HCT116 (cell line): ENCODE results near the gene NIM1K. TPM values are rescaled to one million over a fixed set of nuclear protein-coding genes. Genes with fewer than 3 reads are reported as not detected.
"Not testable (repeated sequence)": the region's sequence is repeated elsewhere in the genome, so short reads cannot be mapped to it uniquely, and the experiment has no call there.

ENCODE experiments used
- ATAC-seq: fragments of 200-7000 bp; cut with Tn5 transposase; 2 replicates; pipeline ENCODE4 v1.9.1; 2020; ENCODE audit warnings: mild to moderate bottlenecking, moderate library complexity
- BruUV-seq: library from RNA; stranded (reverse); fragments of 400-500 nt; replicated peaks from 2 replicates; lab custom pipeline; 2021; lab: Mats Ljungman, UMichigan
- CTCF ChIA-PET: fragments of 300-600 bp; sonication (Branson Sonifier 250); formaldehyde crosslinking; loops from one replicate; lab custom pipeline; 2021; ENCODE audit warnings: antibody characterized with exemption; lab: Charles Lee
- POLR2A ChIA-PET: fragments of 300-600, 350-600 bp; sonication (Branson Sonifier 250); formaldehyde crosslinking; loops from one replicate; lab custom pipeline; 2021; ENCODE audit warnings: antibody characterized with exemption; lab: Charles Lee
- RAD21 ChIA-PET, 2 experiments: fragments of 300-600 bp; sonication (Branson Sonifier 250); formaldehyde crosslinking; loops; one replicate each; lab custom pipeline; 2023; ENCODE audit warnings: low total read pairs in 2 of 2; ENCODE audit not compliant: uncharacterized antibody in 2 of 2, unreplicated experiment in 2 of 2, low non-redundant PET in 1 of 2; lab: Charles Lee
- DNase-seq: peaks from one replicate; pipeline ENCODE4 v3.0.0-alpha.2; 2010; ENCODE audit warnings: low read depth, low spot score
- H2AFZ ChIP-seq: fragments of 200-600 bp; shearing (Covaris generic), sonication (generic); 2 replicates; pipeline ENCODE4 v1.6.1; 2017; ENCODE audit warnings: low read depth, mixed run types, mixed read lengths, antibody characterized with exemption, low read length; ENCODE audit not compliant: poor library complexity, severe bottlenecking
- H3K27ac ChIP-seq: 2 replicates; pipeline ENCODE4 v1.5.1; 2012; ENCODE audit warnings: low read depth, low read length
- H3K27me3 ChIP-seq: fragments of 200-600 bp; sonication (generic); 2 replicates; pipeline ENCODE4 v1.6.1; 2016; ENCODE audit warnings: mixed run types, low read length, mixed read lengths; ENCODE audit not compliant: insufficient read depth
- H3K36me3 ChIP-seq, 2 experiments: fragments of 200-500 bp in 1 of 2; fragments of 200-600 bp in 1 of 2; sonication (Bioruptor generic) in 1 of 2; sonication (generic) in 1 of 2; 2 replicates each; pipeline versions ENCODE4 v1.5.1 to v1.6.1; 2014 to 2016; ENCODE audit warnings: low read length in 2 of 2, inconsistent platforms in 1 of 2, mixed read lengths in 1 of 2, mixed run types in 1 of 2; ENCODE audit not compliant: insufficient read depth in 2 of 2, control insufficient read depth in 1 of 2
- H3K4me1 ChIP-seq, 2 experiments: fragments of 200-600 bp in 1 of 2; sonication (generic) in 1 of 2; 2 replicates each; pipeline versions ENCODE4 v1.5.1 to v1.6.1; 2012 to 2017; ENCODE audit warnings: low read length in 2 of 2, inconsistent platforms in 1 of 2, mild to moderate bottlenecking in 1 of 2, mixed read lengths in 1 of 2, mixed run types in 1 of 2, moderate library complexity in 1 of 2; ENCODE audit not compliant: insufficient read depth in 2 of 2, control insufficient read depth in 1 of 2
- H3K4me2 ChIP-seq: fragments of 200-600 bp; sonication (generic); 2 replicates; pipeline ENCODE4 v1.6.1; 2017; ENCODE audit warnings: mixed run types, low read length, mixed read lengths
- H3K4me3 ChIP-seq, 2 experiments: fragments of 200-600 bp in 1 of 2; sonication (generic) in 1 of 2; replicated peaks in 1 of 2; 2 replicates each; pipeline ENCODE4 v1.5.1; 2011 to 2016; ENCODE audit warnings: low read length in 2 of 2, control low read depth in 1 of 2, low read depth in 1 of 2, mild to moderate bottlenecking in 1 of 2, mixed read lengths in 1 of 2, mixed run types in 1 of 2
- H3K79me2 ChIP-seq: fragments of 200-600 bp; sonication (generic); 2 replicates; pipeline ENCODE4 v1.6.1; 2017; ENCODE audit warnings: mild to moderate bottlenecking, mixed run types, low read length, moderate library complexity, mixed read lengths; ENCODE audit not compliant: insufficient read depth
- H3K9ac ChIP-seq: fragments of 200-600 bp; sonication (generic); 2 replicates; pipeline ENCODE4 v1.6.1; 2016; ENCODE audit warnings: low read length, mixed read lengths
- H3K9me2 ChIP-seq: fragments of 200-600 bp; sonication (generic), shearing (Covaris generic); 2 replicates; pipeline ENCODE4 v1.6.1; 2017; ENCODE audit warnings: mixed run types, mild to moderate bottlenecking, moderate library complexity; ENCODE audit not compliant: insufficient read depth
- H3K9me3 ChIP-seq, 2 experiments: fragments of 200-500 bp in 1 of 2; fragments of 200-600 bp in 1 of 2; sonication (Bioruptor generic) in 1 of 2; sonication (generic) in 1 of 2; 2 replicates each; pipeline ENCODE4 v1.6.1; 2014 to 2017; ENCODE audit warnings: low read length in 2 of 2, mixed read lengths in 2 of 2, inconsistent platforms in 1 of 2, low read depth in 1 of 2, mild to moderate bottlenecking in 1 of 2, mixed run types in 1 of 2, moderate library complexity in 1 of 2; ENCODE audit not compliant: control insufficient read depth in 1 of 2, insufficient read depth in 1 of 2
- H4K20me1 ChIP-seq: fragments of 200-600 bp; sonication (generic), shearing (Covaris generic); 2 replicates; pipeline ENCODE4 v1.6.1; 2017; ENCODE audit warnings: mixed run types, mild to moderate bottlenecking, moderate library complexity; ENCODE audit not compliant: insufficient read depth
- CTCF ChIP-seq, 3 experiments: fragments of 200-600 bp in 1 of 3; sonication (generic) in 1 of 3; IDR thresholded peaks in 2 of 3; conservative IDR thresholded peaks in 1 of 3; 2 replicates each; pipeline ENCODE4 v1.5.1; 2012 to 2017; ENCODE audit warnings: low read depth in 2 of 3, low read length in 2 of 3, antibody characterized with exemption in 1 of 3, borderline replicate concordance in 1 of 3, control low read depth in 1 of 3, mild to moderate bottlenecking in 1 of 3, mixed read lengths in 1 of 3, mixed run types in 1 of 3, moderate library complexity in 1 of 3; ENCODE audit not compliant: insufficient read depth in 1 of 3
- EZH2 ChIP-seq: fragments of 200-600 bp; sonication (generic); IDR thresholded peaks from 2 replicates; pipeline ENCODE4 v1.6.1; 2017; ENCODE audit warnings: antibody characterized with exemption, mixed run types
- EZH2phosphoT487 ChIP-seq: fragments of 200-600 bp; IDR thresholded peaks from 2 replicates; pipeline ENCODE4 v1.6.1; 2018; ENCODE audit warnings: antibody characterized with exemption, borderline replicate concordance
- FOSL1 ChIP-seq: IDR thresholded peaks from 2 replicates; pipeline ENCODE4 v1.6.1; 2012; ENCODE audit warnings: low read depth
- JUND ChIP-seq: IDR thresholded peaks from 2 replicates; pipeline ENCODE4 v1.6.1; 2012
- POLR2A ChIP-seq: IDR thresholded peaks from 2 replicates; pipeline ENCODE4 v1.7.0; 2011; ENCODE audit warnings: borderline replicate concordance; ENCODE audit not compliant: insufficient read depth, insufficient read length; ENCODE audit errors: extremely low read depth
- REST ChIP-seq: IDR thresholded peaks from 2 replicates; pipeline ENCODE4 v1.6.1; 2012; ENCODE audit warnings: low read depth
- SIN3A ChIP-seq: IDR thresholded peaks from 2 replicates; pipeline ENCODE4 v1.6.1; 2012; ENCODE audit warnings: low read depth
- SRF ChIP-seq: IDR thresholded peaks from 2 replicates; pipeline ENCODE4 v1.6.1; 2012; ENCODE audit warnings: low read depth
- YY1 ChIP-seq: IDR thresholded peaks from 2 replicates; pipeline ENCODE4 v1.6.1; 2011; ENCODE audit warnings: low read length, low read depth, moderate library complexity, mild to moderate bottlenecking; ENCODE audit not compliant: insufficient replicate concordance; ENCODE audit errors: extremely low read depth
- ZNF274 ChIP-seq: fragments of 200-500 bp; sonication (Bioruptor generic); IDR thresholded peaks from 2 replicates; pipeline ENCODE4 v1.6.1; 2014; ENCODE audit warnings: mild to moderate bottlenecking, low read depth, low read length, inconsistent platforms
- intact Hi-C: fragments of 100-400 bp; cut with micrococcal nuclease; formaldehyde crosslinking; loops from 2 replicates; pipeline ENCODE4 v1.10.0; 2022
- total RNA-seq: library from RNA; stranded (reverse); gene quantifications from one replicate; pipeline ENCODE4 v1.2.1, GENCODE V29; 2021; ENCODE audit not compliant: unreplicated experiment

Gene NIM1K
- total RNA-seq, 1 experiment from 2014 or later = 0.44 TPM

- TF ChIP-seq CTCF (IDR thresholded peaks at IDR 0.05 in 2 of 3, conservative IDR thresholded peaks at IDR 0.05 in 1 of 3; ENCODE audit: borderline replicate concordance in 1 of 3, insufficient read depth in 1 of 3, low read depth in 2 of 3, low read length in 2 of 3) (no peak), POLR2A (no peak)
Observed at GRCh38 chr5:43197535-43197934, 5.5 kb downstream of the NIM1K start (continued).

GRCh38 chr5:43201442-43201841, 9.4 kb downstream of the NIM1K start:
- POLR2A ChIA-PET, DNase-seq, H3K79me2 ChIP-seq, H4K20me1 ChIP-seq, ATAC-seq, intact Hi-C loops, H3K4me3 ChIP-seq, H3K36me3 ChIP-seq, RAD21 ChIA-PET, H2AFZ ChIP-seq, H3K4me2 ChIP-seq, H3K27ac ChIP-seq, H3K9me3 ChIP-seq, H3K9me2 ChIP-seq, H3K27me3 ChIP-seq, BruUV-seq, H3K4me1 ChIP-seq, H3K9ac ChIP-seq: not testable (repeated sequence)
- CTCF ChIA-PET = interaction anchor here (0.7 kb wide), 1 partner anchor 189 kb away, joined by 3 read pairs; no protein-coding TSS in a partner anchor

GRCh38 chr5:43202380-43202779, 10.4 kb downstream of the NIM1K start:
- BruUV-seq = no TSS peak
- DNase-seq (no peak), ATAC-seq (no peak)
- no peaks in the 10 kb centered on the region for H3K79me2 ChIP-seq
- intact Hi-C loops = no loop called here
- H3K9ac ChIP-seq = no peak overlapping the region
- no peak overlapping the region for H2AFZ ChIP-seq
- RAD21 ChIA-PET = no interaction called here
- H3K27me3 ChIP-seq = no peaks in the 10 kb centered on the region
- no peaks in the 10 kb centered on the region for H3K9me2 ChIP-seq
- H3K27ac ChIP-seq = no peak overlapping the region
- POLR2A ChIA-PET = no interaction called here
- no peaks in the 10 kb centered on the region for H3K36me3 ChIP-seq
- H3K4me2 ChIP-seq = no peak overlapping the region
- H3K4me1 ChIP-seq = no peaks in the 10 kb centered on the region
- CTCF ChIA-PET = no interaction called here
- H4K20me1 ChIP-seq = no peaks in the 10 kb centered on the region
- H3K9me3 ChIP-seq = no peaks in the 10 kb centered on the region
- no peak overlapping the region for H3K4me3 ChIP-seq
- no peak for TF ChIP-seq FOSL1
- no peak for TF ChIP-seq EZH2phosphoT487
- TF ChIP-seq REST = no peak
- no peak for TF ChIP-seq SRF
- no peak for TF ChIP-seq EZH2
- no peak for TF ChIP-seq SIN3A
- no peak for TF ChIP-seq ZNF274
- TF ChIP-seq JUND = no peak
- TF ChIP-seq YY1 = no peak
